Measurements from ENCODE around the gene PAQR4. TPM values are rescaled to one million over a fixed set of nuclear protein-coding genes. Genes with fewer than 3 reads are reported as not detected.

The PAQR4 gene
- total and polyA plus RNA-seq, 2 donors (not counting 1 experiment from before 2014, with no cell fraction given), result 1.5 to 3.0 TPM

- TF ChIP-seq EZH2 (IDR thresholded peaks at IDR 0.05; ENCODE audit: low read length, missing control alignments) (no peak), CTCF (conservative IDR thresholded peaks at IDR 0.05 in 1 of 2, IDR thresholded peaks at IDR 0.05 in 1 of 2; ENCODE audit: low read depth in 1 of 2, low read length in 2 of 2) (no peak)
- Histone ChIP-seq H3K4me1 (ENCODE audit: control insufficient read depth, extremely low read depth, insufficient read depth, low read length) (no peaks in the 10 kb centered on the region), H3K4me2 (ENCODE audit: extremely low read depth, insufficient read depth, low read length) (no peak overlapping the region), H3K79me2 (ENCODE audit: control insufficient read depth, insufficient read depth, low read length) (no peaks in the 10 kb centered on the region), H3K4me3 (replicated peaks in 1 of 4; ENCODE audit: control extremely low read depth in 1 of 4, insufficient read depth in 1 of 4, low read depth in 3 of 4, low read length in 4 of 4) (no peak overlapping the region), H2AFZ (ENCODE audit: low read length) (no peak overlapping the region), H3K36me3 (ENCODE audit: control insufficient read depth, insufficient read depth, low read length) (no peaks in the 10 kb centered on the region), H3K9ac (ENCODE audit: insufficient read depth, low read length) (no peak overlapping the region), H3K9me3 (ENCODE audit: control insufficient read depth, insufficient read depth, low read depth, low read length) (no peaks in the 10 kb centered on the region), H3K27ac (ENCODE audit: insufficient read depth, low read length) (no peak overlapping the region), H4K20me1 (ENCODE audit: control insufficient read depth, extremely low read depth, insufficient read depth, low read length) (no peaks in the 10 kb centered on the region), H3K27me3 (ENCODE audit: control insufficient read depth, insufficient read depth, low read length) (peaks cover 30% of the 10 kb centered on the region)
- no peak for DNase-seq (ENCODE audit: low read depth in 2 of 2)
Observed at GRCh38 chr16:3013491-3013951, 44.4 kb downstream of the PAQR4 start.

- H3K9ac ChIP-seq (ENCODE audit: insufficient read depth, low read length), result no peak overlapping the region
- H3K4me2 ChIP-seq (ENCODE audit: extremely low read depth, insufficient read depth, low read length), result no peak overlapping the region
- H3K79me2 ChIP-seq (ENCODE audit: control insufficient read depth, insufficient read depth, low read length), result no peaks in the 10 kb centered on the region
- no peaks in the 10 kb centered on the region for H3K36me3 ChIP-seq (ENCODE audit: control insufficient read depth, insufficient read depth, low read length)
- no peak overlapping the region for H3K4me3 ChIP-seq (replicated peaks in 1 of 4; ENCODE audit: control extremely low read depth in 1 of 4, insufficient read depth in 1 of 4, low read depth in 3 of 4, low read length in 4 of 4)
- no peak overlapping the region for H2AFZ ChIP-seq (ENCODE audit: low read length)
- peaks cover 30% of the 10 kb centered on the region for H3K27me3 ChIP-seq (ENCODE audit: control insufficient read depth, insufficient read depth, low read length)
- no peak for TF ChIP-seq EZH2 (IDR thresholded peaks at IDR 0.05; ENCODE audit: low read length, missing control alignments)
- TF ChIP-seq CTCF (conservative IDR thresholded peaks at IDR 0.05 in 1 of 2, IDR thresholded peaks at IDR 0.05 in 1 of 2; ENCODE audit: low read depth in 1 of 2, low read length in 2 of 2), result no peak
- no peaks in the 10 kb centered on the region for H3K9me3 ChIP-seq (ENCODE audit: control insufficient read depth, insufficient read depth, low read depth, low read length)
- H3K27ac ChIP-seq (ENCODE audit: insufficient read depth, low read length), result no peak overlapping the region
- H3K4me1 ChIP-seq (ENCODE audit: control insufficient read depth, extremely low read depth, insufficient read depth, low read length), result no peaks in the 10 kb centered on the region
- H4K20me1 ChIP-seq (ENCODE audit: control insufficient read depth, extremely low read depth, insufficient read depth, low read length), result no peaks in the 10 kb centered on the region
- DNase-seq (ENCODE audit: low read depth in 2 of 2), result no peak
Observed at GRCh38 chr16:3013998-3014690, 45.0 kb downstream of the PAQR4 start.

GRCh38 chr16:3014971-3015370 lies 45.8 kb downstream of the PAQR4 start:
- Histone ChIP-seq H3K4me1 (ENCODE audit: control insufficient read depth, extremely low read depth, insufficient read depth, low read length) (no peaks in the 10 kb centered on the region), H3K9me3 (ENCODE audit: control insufficient read depth, insufficient read depth, low read depth, low read length) (no peaks in the 10 kb centered on the region), H3K36me3 (ENCODE audit: control insufficient read depth, insufficient read depth, low read length) (no peaks in the 10 kb centered on the region), H3K79me2 (ENCODE audit: control insufficient read depth, insufficient read depth, low read length) (no peaks in the 10 kb centered on the region), H3K9ac (ENCODE audit: insufficient read depth, low read length) (no peak overlapping the region), H3K27ac (ENCODE audit: insufficient read depth, low read length) (no peak overlapping the region), H2AFZ (ENCODE audit: low read length) (no peak overlapping the region), H3K4me2 (ENCODE audit: extremely low read depth, insufficient read depth, low read length) (no peak overlapping the region), H3K4me3 (replicated peaks in 1 of 4; ENCODE audit: control extremely low read depth in 1 of 4, insufficient read depth in 1 of 4, low read depth in 3 of 4, low read length in 4 of 4) (no peak overlapping the region), H3K27me3 (ENCODE audit: control insufficient read depth, insufficient read depth, low read length) (peaks cover 26% of the 10 kb centered on the region), H4K20me1 (ENCODE audit: control insufficient read depth, extremely low read depth, insufficient read depth, low read length) (no peaks in the 10 kb centered on the region)
- TF ChIP-seq CTCF (conservative IDR thresholded peaks at IDR 0.05 in 1 of 2, IDR thresholded peaks at IDR 0.05 in 1 of 2; ENCODE audit: low read depth in 1 of 2, low read length in 2 of 2) (no peak), EZH2 (IDR thresholded peaks at IDR 0.05; ENCODE audit: low read length, missing control alignments) (no peak)
- DNase-seq (ENCODE audit: low read depth in 2 of 2), result no peak
